ENCODE measurements around the gene KREMEN2.
A peak's percentile ranks its signal among the peaks of the same experiment; 100 is the strongest.

Gene KREMEN2

DNA sequence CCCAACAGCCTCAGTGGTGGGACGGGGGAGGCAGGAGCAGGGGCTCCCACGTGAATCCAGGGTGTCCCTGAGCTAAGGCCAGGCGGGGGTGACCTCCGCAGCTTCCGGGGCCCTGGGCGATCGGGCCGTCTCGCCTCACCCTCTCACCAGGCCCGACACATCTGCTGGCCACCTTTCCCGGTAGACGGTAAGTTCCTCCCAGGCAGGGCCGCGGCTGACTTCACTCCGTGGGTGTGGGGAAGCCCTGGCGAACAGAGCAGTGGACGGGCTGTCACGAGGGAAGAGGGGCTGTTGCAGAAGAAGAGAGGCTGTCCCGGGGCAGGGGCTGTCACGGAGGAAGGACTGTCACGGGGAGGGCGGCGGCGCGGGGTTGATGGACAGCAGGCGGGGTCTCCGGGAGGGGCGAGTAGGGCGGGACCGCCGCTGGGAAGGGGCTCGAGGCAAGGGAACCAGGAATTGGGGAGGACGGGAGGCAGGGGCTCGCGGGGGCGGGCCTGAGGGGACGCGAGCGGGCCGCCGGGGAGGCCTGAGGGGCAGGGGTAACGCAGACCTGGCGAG lies 15.7 kb downstream of the KREMEN2 start:
- no peak for DNase-seq (ENCODE audit: low spot score)
- TF ChIP-seq, protein P1, sequence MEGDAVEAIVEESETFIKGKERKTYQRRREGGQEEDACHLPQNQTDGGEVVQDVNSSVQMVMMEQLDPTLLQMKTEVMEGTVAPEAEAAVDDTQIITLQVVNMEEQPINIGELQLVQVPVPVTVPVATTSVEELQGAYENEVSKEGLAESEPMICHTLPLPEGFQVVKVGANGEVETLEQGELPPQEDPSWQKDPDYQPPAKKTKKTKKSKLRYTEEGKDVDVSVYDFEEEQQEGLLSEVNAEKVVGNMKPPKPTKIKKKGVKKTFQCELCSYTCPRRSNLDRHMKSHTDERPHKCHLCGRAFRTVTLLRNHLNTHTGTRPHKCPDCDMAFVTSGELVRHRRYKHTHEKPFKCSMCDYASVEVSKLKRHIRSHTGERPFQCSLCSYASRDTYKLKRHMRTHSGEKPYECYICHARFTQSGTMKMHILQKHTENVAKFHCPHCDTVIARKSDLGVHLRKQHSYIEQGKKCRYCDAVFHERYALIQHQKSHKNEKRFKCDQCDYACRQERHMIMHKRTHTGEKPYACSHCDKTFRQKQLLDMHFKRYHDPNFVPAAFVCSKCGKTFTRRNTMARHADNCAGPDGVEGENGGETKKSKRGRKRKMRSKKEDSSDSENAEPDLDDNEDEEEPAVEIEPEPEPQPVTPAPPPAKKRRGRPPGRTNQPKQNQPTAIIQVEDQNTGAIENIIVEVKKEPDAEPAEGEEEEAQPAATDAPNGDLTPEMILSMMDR (IDR thresholded peaks at IDR 0.05; ENCODE audit: borderline replicate concordance, control extremely low read depth, extremely low read depth, insufficient read depth, missing control alignments) = no peak

DNA sequence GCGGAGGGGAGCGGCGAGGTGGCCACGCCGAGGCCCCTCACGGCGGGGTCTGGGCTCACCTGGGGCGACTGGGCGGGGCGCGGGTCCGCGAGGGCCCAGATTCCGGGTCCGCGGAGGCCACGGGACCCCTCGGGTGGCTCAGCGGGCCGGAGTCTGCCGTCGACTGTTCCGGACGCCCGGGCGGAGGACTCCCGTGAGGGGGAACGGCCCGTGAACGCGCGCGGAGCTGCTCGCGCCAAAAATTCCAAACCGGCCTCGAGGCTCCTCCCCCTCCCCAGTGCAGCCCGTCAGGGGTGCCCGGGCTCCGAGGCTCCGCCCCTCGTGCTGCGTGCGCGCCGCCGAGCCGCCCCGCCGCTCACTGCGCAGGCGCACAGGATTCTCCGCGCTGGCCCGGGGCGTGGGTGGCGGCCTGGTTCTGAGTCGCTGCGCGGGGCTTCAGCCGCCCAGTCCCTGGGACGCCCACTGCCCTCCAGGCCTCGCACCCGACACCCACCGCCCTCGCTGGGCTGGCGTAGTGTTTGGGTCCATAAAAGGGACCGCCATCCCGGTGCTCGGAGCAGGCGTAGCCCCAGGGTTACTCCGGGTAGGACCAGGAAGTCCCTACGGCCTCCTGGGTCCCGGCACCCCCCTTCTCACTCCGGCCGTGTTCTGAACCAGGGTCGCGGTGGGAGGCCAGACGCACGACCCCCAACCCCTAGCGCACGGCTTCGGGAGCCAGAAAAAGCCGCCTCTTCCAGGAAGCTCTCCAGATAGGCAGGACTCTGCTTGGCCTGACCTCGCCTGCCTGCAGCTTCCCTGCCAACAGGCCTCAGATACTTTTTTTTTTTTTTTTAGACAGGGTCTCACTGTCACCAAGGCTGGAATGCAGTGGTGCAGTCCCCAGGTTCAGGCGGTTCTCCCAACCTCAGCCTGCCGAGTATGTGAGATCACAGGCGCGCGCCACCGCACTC lies 16.4 kb downstream of the KREMEN2 start, which contains the start of gene PKMYT1:
TSS of gene PKMYT1 (minus strand) at position 220 of the 950 bp plus-strand sequence. CDS start 789 bp downstream, outside the sequence.
- in situ Hi-C loops (cut with MboI; ENCODE audit: low sequenced_read_pairs, unreplicated experiment) = no loop called here
- TF ChIP-seq, protein P1 (IDR thresholded peaks at IDR 0.05; ENCODE audit: borderline replicate concordance, control extremely low read depth, extremely low read depth, insufficient read depth, missing control alignments) = no peak
- peak; percentile 100 for DNase-seq (ENCODE audit: low spot score)

More for the DNA sequence above, 15.7 kb downstream of the KREMEN2 start:
- in situ Hi-C loops (cut with MboI; ENCODE audit: low sequenced_read_pairs, unreplicated experiment) = no loop called here

DNA sequence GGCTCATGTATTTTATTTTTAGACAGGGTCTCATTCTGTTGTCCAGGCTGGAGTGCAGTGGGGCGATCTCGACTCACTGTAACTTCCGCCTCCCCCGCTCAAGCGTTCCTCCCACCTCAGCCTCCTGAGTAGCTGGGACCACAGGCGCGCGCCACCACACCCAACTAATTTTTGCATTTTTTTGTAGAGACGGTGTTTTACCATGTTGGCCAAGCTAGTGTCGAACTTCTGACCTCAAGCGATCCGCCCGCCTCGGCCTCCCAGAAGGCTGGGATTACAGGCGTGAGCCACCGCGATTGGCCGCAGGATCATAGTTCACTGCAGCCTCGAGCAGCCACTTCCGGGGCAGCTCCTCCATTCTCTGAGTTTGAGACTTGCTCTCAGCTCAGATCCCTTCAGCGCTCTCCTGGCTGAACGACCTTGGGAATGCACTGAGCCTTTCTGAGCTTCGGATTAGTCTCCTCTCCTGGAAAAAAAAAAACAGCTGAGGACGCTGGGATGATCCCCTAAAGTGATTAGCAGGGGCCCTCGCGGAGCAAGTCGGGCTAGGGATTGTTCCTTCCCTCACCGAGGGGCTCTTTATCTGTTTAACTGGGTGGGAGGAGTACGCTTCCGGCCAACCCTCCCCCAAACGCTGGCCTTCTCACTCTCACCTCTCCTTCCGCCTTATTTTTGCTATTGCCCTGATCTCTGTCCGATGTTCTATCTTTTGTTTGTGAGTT lies 17.3 kb downstream of the KREMEN2 start:
- TF ChIP-seq, protein P1 (IDR thresholded peaks at IDR 0.05; ENCODE audit: borderline replicate concordance, control extremely low read depth, extremely low read depth, insufficient read depth, missing control alignments) = no peak
- in situ Hi-C loops (cut with MboI; ENCODE audit: low sequenced_read_pairs, unreplicated experiment) = no loop called here
- DNase-seq (ENCODE audit: low spot score) = no peak

DNA sequence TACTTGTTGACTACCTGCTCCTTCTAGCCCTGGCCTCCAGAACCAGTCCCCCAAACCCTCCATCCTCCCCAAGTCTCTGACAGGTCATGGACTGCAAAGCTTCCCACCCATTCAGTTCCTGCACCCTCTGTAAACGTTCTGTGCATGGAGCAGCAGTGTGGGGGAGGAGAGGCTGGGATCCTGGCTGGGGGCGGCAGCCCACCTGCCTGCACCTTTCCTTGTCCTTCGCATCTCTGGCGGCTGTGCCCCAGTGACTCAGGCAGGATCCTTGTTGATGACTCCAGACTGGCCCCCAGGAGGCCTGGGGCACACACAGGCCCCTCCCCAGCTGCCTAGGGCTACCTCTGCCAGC lies 17.8 kb downstream of the KREMEN2 start:
- in situ Hi-C loops (cut with MboI; ENCODE audit: low sequenced_read_pairs, unreplicated experiment) = no loop called here
- TF ChIP-seq, protein P1 (IDR thresholded peaks at IDR 0.05; ENCODE audit: borderline replicate concordance, control extremely low read depth, extremely low read depth, insufficient read depth, missing control alignments) = no peak
- no peak for DNase-seq (ENCODE audit: low spot score)

DNA sequence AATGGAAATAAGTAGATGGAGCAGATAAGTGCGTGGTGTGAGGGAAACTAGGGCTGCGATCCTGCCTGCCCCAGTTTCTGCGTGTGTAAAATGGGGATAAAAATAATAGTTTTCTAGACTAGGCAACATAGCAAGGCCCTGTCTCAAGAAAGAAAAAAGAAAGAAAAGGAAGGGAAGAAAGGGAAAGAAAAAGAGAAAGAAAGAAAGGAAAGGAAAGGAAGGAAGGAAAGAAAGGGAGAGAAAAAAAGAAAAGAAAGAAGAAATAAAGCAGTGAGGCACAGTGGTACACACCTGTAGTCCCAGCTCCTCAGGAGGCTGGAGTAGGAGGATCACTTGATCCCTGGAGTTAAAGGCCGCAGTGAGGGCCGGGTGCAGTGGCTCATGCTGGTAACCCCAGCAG lies 18.3 kb downstream of the KREMEN2 start:
- in situ Hi-C loops (cut with MboI; ENCODE audit: low sequenced_read_pairs, unreplicated experiment) = no loop called here
- DNase-seq (ENCODE audit: low spot score) = no peak
- TF ChIP-seq, protein P1 (IDR thresholded peaks at IDR 0.05; ENCODE audit: borderline replicate concordance, control extremely low read depth, extremely low read depth, insufficient read depth, missing control alignments) = no peak

DNA sequence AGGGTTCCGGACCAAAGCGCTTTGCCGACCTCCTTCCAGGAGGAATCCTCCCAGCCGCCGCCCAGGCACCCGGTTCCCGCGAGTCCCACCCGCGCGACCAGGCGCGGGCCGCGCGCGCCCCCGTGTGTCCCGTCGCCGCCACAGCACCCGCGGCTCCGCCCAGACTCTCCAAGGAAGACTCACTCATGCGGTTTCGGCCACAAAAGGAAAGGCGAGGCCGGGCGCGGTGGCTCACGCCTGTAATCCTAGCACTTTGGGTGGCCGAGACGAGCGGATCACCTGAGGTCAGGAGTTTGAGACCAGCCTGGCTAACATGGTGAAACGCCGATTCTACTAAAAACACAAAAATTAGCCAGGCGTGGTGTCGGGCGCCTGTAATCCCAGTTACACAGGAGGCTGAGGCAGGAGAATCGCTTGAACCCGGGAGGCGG lies 19.6 kb downstream of the KREMEN2 start:
- DNase-seq (ENCODE audit: low spot score) = peak; percentile 92
- in situ Hi-C loops (cut with MboI; ENCODE audit: low sequenced_read_pairs, unreplicated experiment) = no loop called here
- TF ChIP-seq, protein P1 (IDR thresholded peaks at IDR 0.05; ENCODE audit: borderline replicate concordance, control extremely low read depth, extremely low read depth, insufficient read depth, missing control alignments) = peak; percentile 93
